Hepatocyte (in vitro differentiated cells): ENCODE results near the gene PRR5. TPM values are rescaled to one million over a fixed set of nuclear protein-coding genes. Genes with fewer than 3 reads are reported as not detected.

Experiments used
- DNase-seq: peaks from one replicate; pipeline ENCODE4 v3.0.0-alpha.2; 2016; ENCODE audit warnings: low spot score
- H2AFZ ChIP-seq: fragments of 200-600 bp; sonication (generic); 2 replicates; pipeline ENCODE4 v1.6.0; 2016; ENCODE audit warnings: antibody characterized with exemption, mild to moderate bottlenecking
- H3K27ac ChIP-seq: fragments of 200-600 bp; sonication (generic); 2 replicates; pipeline ENCODE4 v1.5.1; 2016; ENCODE audit warnings: mild to moderate bottlenecking
- H3K27me3 ChIP-seq: fragments of 200-600 bp; sonication (generic); 2 replicates; pipeline ENCODE4 v1.6.1; 2016
- H3K36me3 ChIP-seq: fragments of 200-600 bp; sonication (generic); replicated peaks from 2 replicates; pipeline ENCODE4 v1.5.1; 2016; ENCODE audit warnings: low read depth; ENCODE audit not compliant: insufficient read depth
- H3K4me1 ChIP-seq: fragments of 200-600 bp; sonication (generic); 2 replicates; pipeline ENCODE4 v1.5.1; 2016; ENCODE audit warnings: mild to moderate bottlenecking, moderate library complexity; ENCODE audit not compliant: insufficient read depth
- H3K4me2 ChIP-seq: fragments of 200-600 bp; sonication (generic); 2 replicates; pipeline ENCODE4 v1.6.0; 2016
- H3K4me3 ChIP-seq: fragments of 200-600 bp; sonication (generic); 2 replicates; pipeline ENCODE4 v1.5.1; 2016; ENCODE audit warnings: mild to moderate bottlenecking
- H3K79me2 ChIP-seq: fragments of 200-600 bp; sonication (generic); 2 replicates; pipeline ENCODE4 v1.6.0; 2017; ENCODE audit warnings: mild to moderate bottlenecking
- H3K9me2 ChIP-seq: fragments of 200-600 bp; sonication (generic); replicated peaks from 2 replicates; pipeline ENCODE4 v1.6.0; 2017; ENCODE audit warnings: mild to moderate bottlenecking; ENCODE audit not compliant: insufficient read depth
- H3K9me3 ChIP-seq: fragments of 200-600 bp; sonication (generic); 2 replicates; pipeline ENCODE4 v1.5.1; 2016; ENCODE audit warnings: low read depth, mild to moderate bottlenecking
- H4K20me1 ChIP-seq: fragments of 200-600 bp; sonication (generic); 2 replicates; pipeline ENCODE4 v1.6.0; 2016; ENCODE audit warnings: mild to moderate bottlenecking; ENCODE audit not compliant: insufficient read depth, poor library complexity, severe bottlenecking
- EZH2 ChIP-seq: fragments of 200-600 bp; sonication (generic); IDR thresholded peaks from 2 replicates; pipeline ENCODE4 v1.6.1; 2016; ENCODE audit warnings: antibody characterized with exemption, mild to moderate bottlenecking, borderline replicate concordance
- EZH2phosphoT487 ChIP-seq: fragments of 200-600 bp; sonication (generic); IDR thresholded peaks from one replicate; pipeline ENCODE4 v1.6.1; 2018; ENCODE audit warnings: antibody characterized with exemption, mild to moderate bottlenecking, low read depth, moderate library complexity; ENCODE audit not compliant: unreplicated experiment, severe bottlenecking
- WGBS: methylation state at CpG from one replicate; pipeline ENCODE4 v1.1.6; 2016; ENCODE audit warnings: low lambda C conversion rate; ENCODE audit errors: missing lambda C conversion rate; 5-methylcytosine and 5-hydroxymethylcytosine counted together
- polyA plus RNA-seq: library from polyadenylated mRNA; unstranded; fragments of >200 nt; fragmentation: Nextera tagmentation; extraction: Ambion mirVana; gene quantifications from 2 replicates; pipeline ENCODE4 v1.2.1, GENCODE V29; 2016
- total RNA-seq: library from RNA; depleted of rRNA; stranded (reverse); fragments of >200 nt; gene quantifications from 2 replicates; pipeline ENCODE4 v1.2.3, GENCODE V29; 2014
- TF ChIP-seq, protein P1 (sequence below): fragments of 200-600 bp; sonication (generic); IDR thresholded peaks from 2 replicates; pipeline ENCODE4 v1.5.1; 2016; ENCODE audit warnings: antibody characterized with exemption, mild to moderate bottlenecking; ENCODE audit not compliant: poor library complexity

PRR5 gene
- total and polyA plus RNA-seq, 2 experiments from 2014 or later = 44.2 to 84.9 TPM

DNA sequence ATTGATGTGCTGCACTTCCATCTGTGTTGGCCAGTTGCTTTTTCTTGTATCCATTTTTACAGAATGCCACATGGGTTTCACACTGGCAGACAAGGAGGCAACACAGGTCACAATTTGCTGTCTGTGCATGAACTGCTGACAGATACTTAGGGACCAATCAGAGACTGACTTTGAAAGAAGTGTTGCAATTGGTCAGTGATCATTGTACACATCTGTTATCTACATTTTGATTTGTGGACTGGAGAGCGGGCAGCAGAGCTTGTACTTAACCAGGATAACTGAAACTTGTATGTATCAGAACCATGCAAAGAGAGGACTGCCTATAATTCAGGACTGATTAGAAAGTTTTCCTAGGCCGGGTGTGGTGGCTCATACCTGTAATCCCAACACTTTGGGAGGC lies 21.8 kb downstream of the PRR5 start:
- no peak for DNase-seq
- no peaks in the 10 kb centered on the region for H3K36me3 ChIP-seq
- no peaks in the 10 kb centered on the region for H3K27me3 ChIP-seq
- no peak overlapping the region for H3K4me3 ChIP-seq
- TF ChIP-seq EZH2phosphoT487 = no peak
- no peak for TF ChIP-seq EZH2
- TF ChIP-seq, protein P1, sequence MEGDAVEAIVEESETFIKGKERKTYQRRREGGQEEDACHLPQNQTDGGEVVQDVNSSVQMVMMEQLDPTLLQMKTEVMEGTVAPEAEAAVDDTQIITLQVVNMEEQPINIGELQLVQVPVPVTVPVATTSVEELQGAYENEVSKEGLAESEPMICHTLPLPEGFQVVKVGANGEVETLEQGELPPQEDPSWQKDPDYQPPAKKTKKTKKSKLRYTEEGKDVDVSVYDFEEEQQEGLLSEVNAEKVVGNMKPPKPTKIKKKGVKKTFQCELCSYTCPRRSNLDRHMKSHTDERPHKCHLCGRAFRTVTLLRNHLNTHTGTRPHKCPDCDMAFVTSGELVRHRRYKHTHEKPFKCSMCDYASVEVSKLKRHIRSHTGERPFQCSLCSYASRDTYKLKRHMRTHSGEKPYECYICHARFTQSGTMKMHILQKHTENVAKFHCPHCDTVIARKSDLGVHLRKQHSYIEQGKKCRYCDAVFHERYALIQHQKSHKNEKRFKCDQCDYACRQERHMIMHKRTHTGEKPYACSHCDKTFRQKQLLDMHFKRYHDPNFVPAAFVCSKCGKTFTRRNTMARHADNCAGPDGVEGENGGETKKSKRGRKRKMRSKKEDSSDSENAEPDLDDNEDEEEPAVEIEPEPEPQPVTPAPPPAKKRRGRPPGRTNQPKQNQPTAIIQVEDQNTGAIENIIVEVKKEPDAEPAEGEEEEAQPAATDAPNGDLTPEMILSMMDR = no peak
- no peaks in the 10 kb centered on the region for H3K9me3 ChIP-seq
- 78% methylated on average over 2 of the region's 2 CpGs for WGBS
- H3K79me2 ChIP-seq = peaks cover 10% of the 10 kb centered on the region
- peaks cover 17% of the 10 kb centered on the region for H4K20me1 ChIP-seq
- H3K9me2 ChIP-seq = no peaks in the 10 kb centered on the region
- no peak overlapping the region for H2AFZ ChIP-seq
- peaks cover 32% of the 10 kb centered on the region for H3K4me1 ChIP-seq
- no peak overlapping the region for H3K4me2 ChIP-seq
- no peak overlapping the region for H3K27ac ChIP-seq

DNA sequence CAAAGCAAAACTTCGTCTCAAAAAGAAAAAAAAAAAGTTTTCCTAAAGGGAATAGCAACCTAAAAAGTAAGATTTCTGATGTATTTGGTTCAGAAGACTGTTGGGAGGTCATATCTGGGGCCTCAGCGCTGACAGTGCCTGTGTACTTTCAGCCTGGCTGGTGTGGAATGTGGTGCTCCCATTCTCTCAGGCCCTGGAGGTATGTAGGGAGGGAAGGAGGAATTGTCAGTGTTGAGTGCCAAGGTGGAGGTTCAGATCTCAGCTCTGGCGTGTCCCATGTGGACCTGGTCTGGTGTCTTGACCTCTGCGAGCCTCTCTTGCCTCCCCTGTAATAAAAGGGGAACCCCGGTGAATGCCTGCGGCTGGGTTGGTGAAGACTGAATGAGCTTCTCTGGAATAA lies 22.4 kb downstream of the PRR5 start:
- H3K9me2 ChIP-seq = no peaks in the 10 kb centered on the region
- H3K4me2 ChIP-seq = no peak overlapping the region
- peaks cover 8% of the 10 kb centered on the region for H3K79me2 ChIP-seq
- peaks cover 11% of the 10 kb centered on the region for H4K20me1 ChIP-seq
- DNase-seq = no peak
- H3K4me1 ChIP-seq = peaks cover 34% of the 10 kb centered on the region
- TF ChIP-seq, protein P1 = no peak
- TF ChIP-seq EZH2phosphoT487 (no peak), EZH2 (no peak)
- no peaks in the 10 kb centered on the region for H3K36me3 ChIP-seq
- H3K27me3 ChIP-seq = no peaks in the 10 kb centered on the region
- 87% methylated on average over 6 of the region's 6 CpGs for WGBS
- H3K9me3 ChIP-seq = no peaks in the 10 kb centered on the region
- no peak overlapping the region for H3K4me3 ChIP-seq
- peak overlapping the region; percentile 26 for H3K27ac ChIP-seq
- H2AFZ ChIP-seq = no peak overlapping the region

DNA sequence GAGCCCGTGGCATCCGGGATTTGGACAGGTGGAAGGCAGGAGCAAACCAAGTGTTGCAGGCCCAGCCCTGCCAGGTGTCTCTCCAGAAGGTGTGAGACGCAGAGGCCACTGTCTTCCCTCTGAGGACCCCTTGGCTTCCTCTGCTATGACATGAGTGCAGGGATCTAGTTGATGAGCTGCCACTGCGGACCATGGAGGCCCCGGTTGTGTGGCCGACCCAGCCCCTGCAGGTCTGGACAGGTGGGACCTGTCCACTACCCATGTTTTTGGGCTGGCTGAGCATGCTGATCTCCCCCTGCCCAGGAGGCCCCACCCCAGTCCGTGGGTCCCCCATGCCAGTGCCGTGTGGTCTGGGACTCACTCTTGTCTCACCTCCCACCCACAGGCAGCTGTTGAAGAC lies 22.9 kb downstream of the PRR5 start:
- H4K20me1 ChIP-seq = peaks cover 6% of the 10 kb centered on the region
- H3K4me3 ChIP-seq = no peak overlapping the region
- no peaks in the 10 kb centered on the region for H3K9me2 ChIP-seq
- 82% methylated on average over 8 of the region's 8 CpGs for WGBS
- no peak overlapping the region for H2AFZ ChIP-seq
- H3K36me3 ChIP-seq = no peaks in the 10 kb centered on the region
- TF ChIP-seq, protein P1 = no peak
- TF ChIP-seq EZH2phosphoT487 (no peak), EZH2 (no peak)
- H3K9me3 ChIP-seq = no peaks in the 10 kb centered on the region
- no peak for DNase-seq
- H3K27ac ChIP-seq = no peak overlapping the region
- no peak overlapping the region for H3K4me2 ChIP-seq
- peaks cover 8% of the 10 kb centered on the region for H3K79me2 ChIP-seq
- H3K4me1 ChIP-seq = peaks cover 33% of the 10 kb centered on the region
- no peaks in the 10 kb centered on the region for H3K27me3 ChIP-seq

DNA sequence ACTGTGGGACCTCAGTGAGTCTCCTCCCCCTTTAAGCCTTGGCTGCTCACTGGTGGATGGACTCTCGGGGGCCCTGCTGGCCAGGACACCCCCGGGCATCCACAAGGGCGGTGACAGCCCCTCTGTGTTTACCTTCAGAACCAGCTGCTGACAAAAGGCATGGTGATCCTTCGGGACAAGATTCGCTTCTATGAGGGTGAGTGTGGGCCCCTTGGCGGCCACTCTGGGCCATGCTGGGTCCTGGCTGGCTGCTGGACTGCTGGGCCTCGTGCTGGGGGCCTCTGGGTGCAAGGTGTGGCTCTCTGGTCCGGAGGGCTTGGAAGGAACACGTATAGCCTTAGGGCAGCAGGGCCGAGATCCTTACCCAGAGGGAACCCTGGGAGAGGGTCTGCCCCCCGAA lies 24.4 kb downstream of the PRR5 start:
- 93% methylated on average over 11 of the region's 11 CpGs for WGBS
- DNase-seq = no peak

More for the DNA sequence above, 24.4 kb downstream of the PRR5 start:
- Histone ChIP-seq H3K4me1 (peaks cover 36% of the 10 kb centered on the region), H3K4me2 (no peak overlapping the region), H3K27ac (no peak overlapping the region), H3K9me2 (no peaks in the 10 kb centered on the region), H3K36me3 (no peaks in the 10 kb centered on the region), H3K27me3 (no peaks in the 10 kb centered on the region), H3K4me3 (no peak overlapping the region), H2AFZ (no peak overlapping the region), H4K20me1 (peaks cover 6% of the 10 kb centered on the region), H3K79me2 (peaks cover 8% of the 10 kb centered on the region), H3K9me3 (no peaks in the 10 kb centered on the region)
- no peak for TF ChIP-seq EZH2phosphoT487
